OCI-LY1 (cell line): ENCODE results near the gene CBARP.

ENCODE experiments used
- H2AFZ ChIP-seq: fragments of 200-600 bp; sonication (generic), shearing (Covaris generic); 2 replicates; pipeline ENCODE4 v1.6.0; 2014; ENCODE audit warnings: antibody characterized with exemption, mild to moderate bottlenecking, low read length
- H3F3A ChIP-seq: fragments of 200-600 bp; sonication (generic), shearing (Covaris generic); 2 replicates; pipeline ENCODE4 v1.6.0; 2014; ENCODE audit warnings: mild to moderate bottlenecking, antibody characterized with exemption, low read length, moderate library complexity; ENCODE audit not compliant: insufficient read depth
- H3K27ac ChIP-seq: fragments of 200-600 bp; sonication (generic); 2 replicates; pipeline ENCODE4 v1.5.1; 2014; ENCODE audit warnings: low read length, mixed run types, mild to moderate bottlenecking, low read depth; ENCODE audit not compliant: poor library complexity, severe bottlenecking
- H3K27me3 ChIP-seq: fragments of 200-600 bp; sonication (generic); 2 replicates; pipeline ENCODE4 v1.6.0; 2014; ENCODE audit warnings: antibody characterized with exemption, mild to moderate bottlenecking, low read length, moderate library complexity; ENCODE audit not compliant: insufficient read depth
- H3K36me3 ChIP-seq: fragments of 200-600 bp; sonication (generic); 2 replicates; pipeline ENCODE4 v1.6.1; 2014; ENCODE audit warnings: mild to moderate bottlenecking, antibody characterized with exemption, low read length, moderate library complexity, mixed read lengths; ENCODE audit not compliant: insufficient read depth
- H3K4me1 ChIP-seq: fragments of 200-600 bp; sonication (generic); 2 replicates; pipeline ENCODE4 v1.5.1; 2014; ENCODE audit warnings: mild to moderate bottlenecking, low read length, moderate library complexity; ENCODE audit not compliant: insufficient read depth, severe bottlenecking
- H3K4me2 ChIP-seq: fragments of 200-600 bp; sonication (generic), shearing (Covaris generic); 2 replicates; pipeline ENCODE4 v1.6.1; 2014; ENCODE audit warnings: low read length
- H3K4me3 ChIP-seq: fragments of 200-600 bp; sonication (generic); 2 replicates; pipeline ENCODE4 v1.5.1; 2014; ENCODE audit warnings: low read length, low read depth, mild to moderate bottlenecking, mixed read lengths; ENCODE audit not compliant: poor library complexity, severe bottlenecking
- H3K79me2 ChIP-seq: fragments of 200-600 bp; shearing (Covaris generic); 2 replicates; pipeline ENCODE4 v1.6.1; 2016; ENCODE audit warnings: mixed run types, low read length, mixed read lengths; ENCODE audit not compliant: insufficient read depth
- H3K9ac ChIP-seq: fragments of 200-600 bp; sonication (generic), shearing (Covaris generic); 2 replicates; pipeline ENCODE4 v1.6.1; 2014; ENCODE audit warnings: mild to moderate bottlenecking, low read length, mixed read lengths
- H3K9me2 ChIP-seq: fragments of 200-600 bp; sonication (generic), shearing (Covaris generic); 2 replicates; pipeline ENCODE4 v1.6.1; 2014; ENCODE audit warnings: low read depth, mild to moderate bottlenecking, low read length, mixed read lengths
- H3K9me3 ChIP-seq: fragments of 200-600 bp; shearing (Covaris generic); 2 replicates; pipeline ENCODE4 v1.6.1; 2014; ENCODE audit warnings: low read length, mixed read lengths
- H4K20me1 ChIP-seq: fragments of 200-600 bp; sonication (generic), shearing (Covaris generic); 2 replicates; pipeline ENCODE4 v1.6.0; 2016; ENCODE audit warnings: mild to moderate bottlenecking, low read length; ENCODE audit not compliant: insufficient read depth
- EZH2 ChIP-seq: fragments of 200-600 bp; sonication (generic), shearing (Covaris generic); IDR thresholded peaks from 2 replicates; pipeline ENCODE4 v1.8.0; 2017; ENCODE audit warnings: borderline replicate concordance, mixed run types, mild to moderate bottlenecking, antibody characterized with exemption, low read length, moderate library complexity, mixed read lengths
- TF ChIP-seq, protein P1 (sequence below): fragments of 200-600 bp; sonication (generic), shearing (Covaris generic); IDR thresholded peaks from 2 replicates; pipeline ENCODE4 v1.5.1; 2017; ENCODE audit warnings: mild to moderate bottlenecking, antibody characterized with exemption, low read length, moderate library complexity, mixed read lengths

CBARP gene

DNA sequence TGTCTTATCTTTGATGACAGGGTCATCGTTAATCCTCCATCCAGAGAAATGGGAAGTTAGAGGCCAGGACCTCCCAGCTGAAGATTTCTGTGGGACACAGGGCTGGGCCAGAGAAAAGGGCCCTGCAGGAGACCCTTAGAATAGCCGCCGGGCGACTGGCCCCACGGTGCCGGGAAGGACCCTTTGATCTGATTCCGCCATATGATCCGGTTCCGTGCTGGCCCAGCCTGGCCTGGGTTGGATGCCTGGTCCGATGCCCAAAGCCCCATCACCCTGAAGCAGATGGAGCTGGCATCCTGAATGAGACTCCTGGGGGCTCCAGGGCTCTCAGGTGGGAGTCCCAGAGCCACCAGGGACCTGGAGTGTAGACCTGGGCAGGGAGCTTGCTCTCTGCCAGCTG, 38.3 kb downstream of the CBARP start:
- H2AFZ ChIP-seq, result no peak overlapping the region
- no peak overlapping the region for H3K9ac ChIP-seq
- H3K27me3 ChIP-seq, result 0 out of 2 replicates have a peak, but pooled peaks cover 3% of the 10 kb centered on the region
- no peak overlapping the region for H3K4me2 ChIP-seq
- no peaks in the 10 kb centered on the region for H3K79me2 ChIP-seq
- no peak overlapping the region for H3K4me3 ChIP-seq
- TF ChIP-seq EZH2, result no peak
- TF ChIP-seq, protein P1, sequence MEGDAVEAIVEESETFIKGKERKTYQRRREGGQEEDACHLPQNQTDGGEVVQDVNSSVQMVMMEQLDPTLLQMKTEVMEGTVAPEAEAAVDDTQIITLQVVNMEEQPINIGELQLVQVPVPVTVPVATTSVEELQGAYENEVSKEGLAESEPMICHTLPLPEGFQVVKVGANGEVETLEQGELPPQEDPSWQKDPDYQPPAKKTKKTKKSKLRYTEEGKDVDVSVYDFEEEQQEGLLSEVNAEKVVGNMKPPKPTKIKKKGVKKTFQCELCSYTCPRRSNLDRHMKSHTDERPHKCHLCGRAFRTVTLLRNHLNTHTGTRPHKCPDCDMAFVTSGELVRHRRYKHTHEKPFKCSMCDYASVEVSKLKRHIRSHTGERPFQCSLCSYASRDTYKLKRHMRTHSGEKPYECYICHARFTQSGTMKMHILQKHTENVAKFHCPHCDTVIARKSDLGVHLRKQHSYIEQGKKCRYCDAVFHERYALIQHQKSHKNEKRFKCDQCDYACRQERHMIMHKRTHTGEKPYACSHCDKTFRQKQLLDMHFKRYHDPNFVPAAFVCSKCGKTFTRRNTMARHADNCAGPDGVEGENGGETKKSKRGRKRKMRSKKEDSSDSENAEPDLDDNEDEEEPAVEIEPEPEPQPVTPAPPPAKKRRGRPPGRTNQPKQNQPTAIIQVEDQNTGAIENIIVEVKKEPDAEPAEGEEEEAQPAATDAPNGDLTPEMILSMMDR, result no peak
- no peaks in the 10 kb centered on the region for H4K20me1 ChIP-seq
- peaks cover 14% of the 10 kb centered on the region for H3K4me1 ChIP-seq
- no peak overlapping the region for H3K27ac ChIP-seq
- no peaks in the 10 kb centered on the region for H3K9me2 ChIP-seq
- no peaks in the 10 kb centered on the region for H3K9me3 ChIP-seq
- no peaks in the 10 kb centered on the region; the same call in 1 of the 2 replicates for H3F3A ChIP-seq
- no peaks in the 10 kb centered on the region for H3K36me3 ChIP-seq

DNA sequence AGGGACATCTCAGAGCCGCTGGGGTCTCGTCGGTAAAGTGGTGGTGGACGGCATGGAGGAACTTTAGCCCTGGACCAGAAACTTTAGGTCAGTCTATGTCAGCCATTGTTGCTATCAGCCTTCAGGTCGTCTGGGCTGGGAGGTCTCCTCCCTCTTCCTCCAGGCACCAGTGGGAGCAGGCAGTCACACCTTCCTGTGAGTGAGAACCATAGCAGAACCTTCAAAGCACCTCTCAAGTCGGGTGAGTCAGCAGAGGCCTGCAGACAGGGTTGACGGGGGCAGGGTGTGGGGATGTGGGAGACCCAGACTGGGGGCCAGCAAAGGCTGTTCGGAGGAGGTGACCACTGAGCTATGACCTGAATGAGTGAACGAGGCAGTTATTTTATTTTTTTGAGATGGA, 48.4 kb downstream of the CBARP start:
- Histone ChIP-seq H3K27ac (no peak overlapping the region), H3K4me1 (peaks cover 3% of the 10 kb centered on the region), H3F3A (no peaks in the 10 kb centered on the region), H3K36me3 (no peaks in the 10 kb centered on the region; the same call in 1 of the 2 replicates), H3K27me3 (peaks cover 6% of the 10 kb centered on the region; the same call in 1 of the 2 replicates), H3K4me2 (no peak overlapping the region), H3K79me2 (no peaks in the 10 kb centered on the region), H3K4me3 (no peak overlapping the region), H3K9me3 (no peaks in the 10 kb centered on the region), H3K9ac (no peak overlapping the region), H4K20me1 (no peaks in the 10 kb centered on the region), H2AFZ (no peak overlapping the region), H3K9me2 (no peaks in the 10 kb centered on the region)
- TF ChIP-seq, protein P1, result no peak
- no peak for TF ChIP-seq EZH2

DNA sequence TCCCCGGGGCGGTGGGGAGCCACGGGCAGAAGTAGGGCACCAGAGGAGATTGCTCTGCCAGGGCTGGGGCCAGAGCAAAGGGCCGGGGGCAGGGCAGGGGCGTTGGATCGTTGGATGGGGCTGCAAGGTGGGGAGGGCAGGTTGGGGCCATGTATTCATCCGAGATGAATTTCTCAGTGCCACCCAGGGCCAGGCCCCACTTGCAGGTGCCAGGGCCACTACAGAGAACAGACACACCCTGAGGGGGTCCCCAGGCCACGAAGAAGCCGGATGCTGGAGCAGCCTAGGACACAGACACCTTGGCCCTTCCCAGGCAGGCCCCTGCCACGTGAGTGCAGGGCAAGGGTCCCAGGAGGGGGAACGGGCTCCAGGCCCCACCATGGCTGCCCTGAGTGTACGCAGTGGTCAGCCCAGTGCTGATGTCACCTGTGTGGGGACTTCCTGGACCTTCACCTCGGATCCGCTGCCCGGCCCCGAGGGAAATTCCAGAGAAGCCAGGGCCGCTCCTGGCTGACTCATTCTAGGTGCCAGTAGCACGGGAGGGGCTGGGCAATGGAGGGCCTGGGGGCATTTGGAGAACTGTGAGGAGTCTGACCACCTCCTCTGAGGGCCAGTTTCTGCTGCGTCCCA, 54.1 kb downstream of the CBARP start:
- Histone ChIP-seq H3K36me3 (no peaks in the 10 kb centered on the region; the same call in 1 of the 2 replicates), H3K4me1 (no peaks in the 10 kb centered on the region), H3K27me3 (peaks cover 18% of the 10 kb centered on the region; the same call in 1 of the 2 replicates), H3K4me2 (no peak overlapping the region), H4K20me1 (no peaks in the 10 kb centered on the region), H2AFZ (no peak overlapping the region), H3K9me3 (no peaks in the 10 kb centered on the region), H3K9me2 (no peaks in the 10 kb centered on the region), H3K27ac (no peak overlapping the region), H3K4me3 (no peak overlapping the region), H3K9ac (no peak overlapping the region), H3K79me2 (no peaks in the 10 kb centered on the region), H3F3A (no peaks in the 10 kb centered on the region)
- no peak for TF ChIP-seq EZH2
- TF ChIP-seq, protein P1, result no peak
